Ramos (cell line): ENCODE measurements around the gene G3BP1.
"Not testable (repeated sequence)": the region's sequence is repeated elsewhere in the genome, so short reads cannot be mapped to it uniquely, and the experiment has no call there.

Experiments used
- in situ Hi-C: fragments of 300-500 bp; cut with MboI; formaldehyde crosslinking; loops from one replicate; pipeline ENCODE4 v1.14.3; 2022; ENCODE audit warnings: low sequenced_read_pairs; ENCODE audit not compliant: unreplicated experiment

The G3BP1 gene

GRCh38 chr5:151751091-151751490 lies 20.7 kb upstream of the G3BP1 start:
- in situ Hi-C loops: no loop called here

GRCh38 chr5:151751593-151751992 lies 20.2 kb upstream of the G3BP1 start:
- in situ Hi-C loops: no loop called here

- in situ Hi-C loops: no loop called here
These were observed 16.4 kb upstream of the G3BP1 start for GRCh38 chr5:151755383-151755782.

GRCh38 chr5:151757233-151758140 lies 14.3 kb upstream of the G3BP1 start:
- in situ Hi-C loops: no loop called here

- in situ Hi-C loops: no loop called here
These were observed 13.7 kb upstream of the G3BP1 start for GRCh38 chr5:151758141-151758429.

GRCh38 chr5:151758430-151759241 lies 13.1 kb upstream of the G3BP1 start, which contains the start of gene ATOX1:
Gene ATOX1, minus strand, starts transcription at chr5:151758631. Its CDS starts 80 bp downstream, at chr5:151758551.
- in situ Hi-C loops: no loop called here

- in situ Hi-C loops: no loop called here
These were observed 7.0 kb upstream of the G3BP1 start for GRCh38 chr5:151764801-151765200.

- in situ Hi-C loops: no loop called here
These were observed 4.8 kb upstream of the G3BP1 start for GRCh38 chr5:151766975-151767374.

- in situ Hi-C loops: no loop called here
These were observed 1.1 kb upstream of the G3BP1 start for GRCh38 chr5:151770383-151771258.

GRCh38 chr5:151772029-151772845 lies 483 bp downstream of the G3BP1 start:
- in situ Hi-C loops: no loop called here

- in situ Hi-C loops: no loop called here
These were observed 1.2 kb downstream of the G3BP1 start for GRCh38 chr5:151772846-151773561.

- in situ Hi-C loops: no loop called here
These were observed 2.2 kb downstream of the G3BP1 start for GRCh38 chr5:151773951-151774350.

GRCh38 chr5:151775025-151775606 lies 3.4 kb downstream of the G3BP1 start:
- in situ Hi-C loops: no loop called here

GRCh38 chr5:151779531-151780125 lies 7.9 kb downstream of the G3BP1 start:
- in situ Hi-C loops: no loop called here

- in situ Hi-C loops: no loop called here
These were observed 8.6 kb downstream of the G3BP1 start for GRCh38 chr5:151780348-151780747.

GRCh38 chr5:151781201-151781600 lies 9.4 kb downstream of the G3BP1 start:
- in situ Hi-C loops: no loop called here

GRCh38 chr5:151783664-151784063 lies 11.9 kb downstream of the G3BP1 start:
- in situ Hi-C loops: not testable (repeated sequence)

- in situ Hi-C loops: no loop called here
These were observed 12.4 kb downstream of the G3BP1 start for GRCh38 chr5:151784141-151784540.
